DMS153 (cell line): ENCODE data around the gene HSD11B2.

Source experiments
- DNase-seq: peaks from one replicate; lab custom pipeline; 2025; lab: John Stamatoyannopoulos, UW

The HSD11B2 gene

DNA sequence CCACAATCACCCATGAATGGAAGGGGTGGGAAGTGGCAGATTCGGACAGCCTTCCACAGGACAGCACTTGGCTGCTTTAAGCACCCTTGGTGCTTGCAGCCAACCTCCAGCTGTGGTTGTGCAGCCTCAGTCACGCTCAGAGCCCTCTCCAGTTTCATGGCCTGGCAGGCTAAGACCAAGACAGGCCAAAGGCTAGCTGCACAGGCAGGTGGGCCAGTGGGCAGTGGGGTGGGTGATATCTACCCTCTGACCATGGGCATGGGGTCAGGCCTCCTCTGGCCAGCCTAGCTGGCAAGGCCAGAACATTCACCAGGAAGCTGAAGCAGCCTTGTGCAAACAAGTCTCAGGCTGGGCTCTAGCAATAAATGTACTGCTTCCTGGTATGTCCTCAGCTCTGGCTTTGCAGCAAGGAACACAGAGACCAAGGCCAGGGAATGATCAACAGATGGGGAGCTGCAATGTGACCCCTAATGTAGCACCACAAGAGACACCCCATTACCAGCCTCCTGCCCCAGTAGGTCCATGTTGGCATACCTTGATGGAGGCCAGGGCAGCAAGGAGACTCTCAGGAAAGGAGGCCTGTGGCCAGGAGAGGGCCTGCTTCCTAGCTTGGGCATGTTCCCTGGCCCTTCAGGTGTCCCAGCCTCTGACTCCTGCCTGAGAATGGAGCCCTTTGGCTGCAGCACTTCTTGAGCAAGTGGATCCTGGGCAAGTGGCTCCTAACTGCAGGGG, 20.9 kb downstream of the HSD11B2 start:
- DNase-seq, result peak; percentile 50

DNA sequence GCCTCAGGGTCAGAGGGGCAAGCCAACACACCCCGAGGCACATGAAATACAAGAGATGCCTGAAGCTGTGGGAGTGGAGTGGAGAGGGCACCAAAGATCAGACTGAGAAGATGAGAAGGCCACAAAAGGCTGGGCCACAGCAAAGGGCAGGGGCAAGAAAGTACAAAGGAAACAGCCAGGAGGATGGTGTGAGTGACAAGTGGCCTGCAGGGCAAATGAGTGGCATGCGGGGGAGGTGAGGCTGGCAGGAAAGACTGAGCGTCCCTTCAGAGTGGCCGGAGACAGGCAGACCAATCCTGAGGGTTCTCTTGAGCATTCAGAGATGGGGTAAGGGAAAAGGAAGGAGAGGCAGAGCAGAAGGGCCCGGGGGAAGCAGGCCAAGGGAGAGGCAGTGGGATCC, 23.2 kb downstream of the HSD11B2 start:
- DNase-seq, result no peak

DNA sequence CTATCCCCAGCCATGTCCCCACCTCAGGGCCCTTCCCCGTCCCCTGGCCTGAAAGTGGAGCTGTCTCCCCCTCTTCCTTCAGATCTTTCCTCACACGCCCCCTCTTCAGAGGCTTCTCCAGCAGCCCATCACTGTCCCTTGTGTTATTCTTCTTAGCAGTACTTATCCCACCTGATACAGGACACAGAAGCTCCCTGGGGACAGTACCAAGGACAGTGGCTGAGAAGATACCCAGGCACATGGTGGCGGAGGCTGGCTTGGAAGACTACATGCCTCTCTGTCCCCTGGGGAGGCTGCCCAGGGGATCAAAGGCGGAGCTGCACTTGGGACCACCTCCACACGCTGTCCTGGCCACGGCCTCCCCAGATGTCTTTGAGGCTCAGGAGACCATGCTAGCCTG, 23.9 kb downstream of the HSD11B2 start:
- no peak for DNase-seq

DNA sequence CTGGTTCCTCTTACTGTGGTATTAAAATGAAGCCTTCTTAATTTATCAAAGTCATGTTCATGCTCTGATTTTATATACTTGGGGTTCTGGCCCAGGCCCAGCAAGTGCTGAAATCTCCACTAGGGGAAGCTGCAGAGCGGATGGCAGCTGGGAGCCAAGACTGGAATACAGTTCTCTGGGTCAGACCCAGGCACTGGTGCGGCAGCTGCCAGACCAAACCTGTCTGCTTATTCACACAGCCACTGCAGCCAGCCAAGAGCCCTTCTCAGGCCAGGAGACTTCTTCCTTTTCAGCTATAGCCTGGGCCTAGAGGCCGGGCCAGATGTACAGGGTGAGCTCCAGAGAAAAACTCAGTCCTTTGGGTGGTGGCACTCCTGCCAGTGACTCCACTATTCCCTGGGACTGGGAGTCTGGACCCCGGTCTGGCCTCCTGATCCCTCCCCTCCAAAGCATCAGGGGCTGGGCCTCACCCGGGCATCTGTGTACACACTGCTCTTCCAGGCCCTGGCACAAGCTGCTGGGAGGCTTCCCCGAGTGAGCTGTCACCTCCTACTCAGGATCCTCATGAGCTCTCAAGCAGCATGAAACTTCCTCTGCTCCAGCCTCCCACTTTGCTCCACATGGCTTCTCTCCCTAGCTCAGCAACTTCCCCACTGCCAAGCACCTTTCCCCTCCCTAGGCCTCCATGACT, 25.6 kb downstream of the HSD11B2 start:
- DNase-seq, result no peak

DNA sequence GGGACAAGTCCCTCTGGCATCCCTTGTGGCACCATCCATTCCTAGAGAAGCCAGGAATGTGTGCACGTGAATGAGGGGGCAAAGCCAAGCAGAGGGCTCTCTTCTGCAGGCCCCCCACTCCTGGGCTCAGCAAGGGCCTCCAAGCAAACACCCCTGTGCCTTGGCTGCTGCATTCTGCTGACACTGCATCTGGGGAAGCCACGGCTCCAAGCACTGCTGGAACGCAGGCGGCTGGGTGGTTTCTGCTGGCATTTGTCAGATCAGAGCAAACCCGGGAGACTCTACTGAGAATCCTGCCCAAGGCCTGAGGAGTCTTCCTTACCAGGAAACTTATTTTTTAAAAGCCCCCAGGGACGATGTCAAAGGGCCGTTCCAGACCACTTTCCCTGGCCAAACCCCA, 26.7 kb downstream of the HSD11B2 start:
- no peak for DNase-seq

DNA sequence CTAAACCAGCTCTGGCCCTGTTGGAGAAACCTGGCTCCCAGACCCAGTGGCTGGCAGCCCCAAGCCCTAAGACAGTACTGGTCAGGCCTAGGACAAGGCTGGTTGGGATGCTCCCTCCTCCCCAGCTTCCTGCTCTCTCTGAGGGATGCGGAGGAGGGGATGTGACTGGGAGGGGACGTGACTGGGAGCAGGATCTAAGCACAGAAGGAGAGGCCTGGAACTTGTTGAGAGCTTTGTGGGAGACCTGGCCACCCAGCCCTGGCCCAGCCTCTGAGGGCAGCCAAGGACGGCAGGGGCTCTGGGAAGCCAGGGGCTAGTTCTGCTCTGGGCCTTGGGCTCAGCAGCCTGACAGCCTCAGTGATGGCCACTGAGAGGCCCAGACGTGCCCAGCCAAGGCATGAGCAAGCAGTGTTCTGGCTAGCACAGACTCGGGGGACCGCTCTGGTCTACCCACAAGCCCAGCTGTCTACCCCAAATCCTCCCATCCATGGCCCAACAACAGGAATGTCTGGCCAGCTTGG, 27.3 kb downstream of the HSD11B2 start:
- DNase-seq, result no peak

DNA sequence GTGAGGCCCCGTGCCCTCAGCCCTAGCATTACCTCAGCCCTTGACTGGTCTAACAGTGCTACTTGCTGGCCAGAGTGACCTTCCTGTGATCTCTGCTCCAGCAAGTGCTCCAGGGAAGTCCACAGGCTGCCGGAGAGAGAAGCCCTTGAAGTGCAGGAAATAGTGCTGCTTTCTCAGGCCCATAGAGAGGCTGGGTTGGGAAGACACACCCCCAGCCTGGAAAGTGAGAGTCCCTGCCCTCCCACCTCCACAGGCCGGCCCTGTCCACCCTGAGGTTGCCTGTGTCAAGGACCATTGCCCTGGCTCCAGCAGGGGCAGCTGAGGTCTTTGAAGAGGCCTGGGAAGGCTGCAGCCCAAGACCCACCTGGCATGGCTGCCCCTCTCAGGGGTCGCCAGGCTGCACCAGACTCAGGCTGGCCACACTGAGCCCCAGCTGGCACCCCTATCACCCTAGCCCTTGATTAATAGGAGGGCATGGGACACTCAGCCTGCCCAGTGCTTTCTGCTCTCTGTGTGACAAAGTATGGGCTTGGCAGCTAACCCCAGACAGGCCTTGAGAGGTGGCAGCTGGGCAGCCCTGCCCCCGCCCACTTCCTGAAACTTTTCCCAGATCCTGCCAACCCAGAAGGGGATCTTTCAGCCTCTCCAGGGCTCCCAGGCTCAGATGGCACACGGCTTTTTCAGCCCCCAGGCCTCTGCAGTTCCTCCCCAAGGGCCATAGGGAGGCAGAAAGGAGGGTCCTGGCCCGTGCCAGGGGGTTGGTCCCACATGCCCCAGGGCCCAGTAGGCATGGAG, 28.3 kb downstream of the HSD11B2 start:
- DNase-seq, result peak; percentile 20

DNA sequence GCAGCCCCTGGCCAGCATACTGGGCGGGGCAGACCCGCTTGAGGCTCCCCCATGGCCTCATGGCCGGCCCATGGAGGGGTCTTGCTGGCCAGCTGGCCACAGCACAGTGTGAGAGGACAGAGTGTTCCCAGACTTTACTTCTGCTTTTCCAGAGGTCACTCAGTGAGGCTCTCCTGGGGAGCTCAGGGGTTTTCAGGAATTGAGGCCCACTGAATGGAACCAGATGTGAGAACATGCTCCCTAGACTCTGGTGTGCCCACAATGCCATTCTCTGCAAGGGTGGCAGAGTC, 28.9 kb downstream of the HSD11B2 start:
- DNase-seq, result no peak

DNA sequence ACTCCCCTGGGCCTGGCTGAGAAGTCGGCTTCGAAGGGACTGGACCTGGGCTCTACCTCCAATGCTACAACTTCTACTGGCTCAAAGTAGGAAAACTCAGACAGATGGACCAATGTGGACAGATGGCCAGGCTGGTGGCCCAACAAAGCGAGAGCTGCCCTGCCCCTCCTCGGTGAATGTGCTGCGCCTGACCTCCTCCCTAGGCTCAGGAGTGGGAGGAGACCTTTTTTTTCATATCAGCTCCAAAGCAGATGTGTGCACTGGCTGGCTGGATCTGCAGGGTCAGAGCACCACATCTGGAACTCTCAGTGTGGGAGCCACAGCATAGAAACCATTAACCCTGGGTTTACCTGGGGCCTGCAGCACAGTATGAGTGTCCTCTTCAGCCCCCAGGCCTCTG, 29.2 kb downstream of the HSD11B2 start:
- no peak for DNase-seq

DNA sequence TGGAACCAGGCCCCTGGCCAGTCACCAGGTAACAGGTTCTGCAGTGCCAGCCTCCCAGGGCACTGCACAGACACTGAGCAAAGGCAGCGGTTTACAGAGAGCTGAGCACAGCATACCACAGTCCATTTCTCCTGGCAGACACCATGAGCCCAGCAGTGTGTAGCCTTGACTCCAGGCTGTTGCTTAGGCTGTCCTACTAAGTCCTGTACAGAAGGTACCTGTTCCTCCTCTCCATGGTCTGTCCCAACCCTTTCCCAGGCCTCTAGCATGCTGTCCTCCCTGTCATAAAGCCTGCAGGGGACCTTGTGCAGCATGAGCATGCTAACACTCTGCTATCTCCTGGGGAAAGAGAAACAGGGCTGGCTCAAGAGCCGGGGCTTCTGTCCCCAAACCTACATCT, 30.0 kb downstream of the HSD11B2 start:
- no peak for DNase-seq

DNA sequence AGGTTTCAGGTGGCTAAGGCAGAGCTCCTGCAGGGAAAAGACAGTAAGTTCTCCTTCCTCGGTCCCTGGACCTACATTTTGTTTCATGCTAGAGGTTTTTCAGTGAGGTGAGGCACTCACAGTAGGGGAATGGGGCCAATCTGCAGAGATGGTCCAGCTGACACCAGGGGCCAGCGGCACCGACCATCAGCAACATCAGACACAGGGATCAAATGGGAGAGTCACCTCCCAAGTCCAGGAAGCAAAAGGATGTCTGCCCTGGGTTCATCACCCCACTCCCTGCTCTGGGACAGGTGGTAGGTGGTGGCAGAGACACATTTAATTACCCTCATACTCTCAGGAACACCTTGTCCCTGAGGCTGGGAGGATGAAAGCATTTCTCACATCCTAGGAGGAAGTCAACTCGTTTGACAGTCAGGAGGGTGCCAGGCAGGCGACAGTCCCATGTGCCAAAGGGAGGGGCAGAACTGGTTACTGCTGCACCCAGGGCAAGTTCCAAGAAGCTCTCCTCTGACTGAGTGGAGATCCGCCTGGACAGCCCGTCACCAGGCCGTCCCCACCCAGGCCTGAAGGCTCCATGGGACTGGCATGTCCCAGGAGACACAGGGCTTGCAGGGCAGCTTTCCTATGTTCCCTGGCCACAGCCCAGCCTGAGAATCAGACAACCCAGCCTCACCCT, 30.8 kb downstream of the HSD11B2 start:
- no peak for DNase-seq

DNA sequence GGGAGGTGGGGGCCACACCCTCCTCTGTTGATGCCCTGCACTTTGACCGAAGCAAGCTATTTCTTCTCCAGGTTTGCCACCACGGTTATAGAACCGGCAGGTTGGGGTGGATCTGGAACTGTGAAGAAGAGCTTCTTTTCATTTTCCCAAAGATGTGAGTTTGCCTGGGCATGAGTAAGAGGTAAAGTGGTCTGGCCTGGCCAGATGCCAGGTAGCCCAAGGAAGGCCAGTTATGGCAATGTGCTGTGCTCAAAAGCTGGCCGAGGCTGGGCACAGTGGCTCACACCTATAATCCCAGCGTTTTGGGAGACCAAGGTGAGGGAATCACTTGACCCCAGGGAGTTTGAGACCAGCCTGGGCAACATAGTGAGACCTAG, 31.3 kb downstream of the HSD11B2 start:
- DNase-seq, result no peak

DNA sequence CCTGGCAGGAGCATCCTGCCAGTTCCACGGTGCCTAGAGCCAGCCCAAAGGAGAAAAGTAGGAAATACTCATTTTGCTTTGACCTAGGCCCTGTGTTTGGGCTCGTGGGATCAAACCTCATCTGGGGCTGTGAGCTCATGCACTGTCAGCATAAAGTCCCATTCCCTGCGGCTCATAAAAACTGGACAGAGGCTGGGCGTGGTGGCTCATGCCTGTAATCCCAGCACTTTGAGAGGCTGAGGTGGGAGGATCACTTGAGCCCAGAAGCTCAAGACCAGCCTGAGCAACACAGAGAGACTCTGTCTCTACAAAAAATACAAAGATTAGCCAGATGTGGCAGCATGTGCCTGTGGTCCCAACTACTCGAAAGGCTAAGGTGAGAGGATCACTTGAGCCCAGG, 32.1 kb downstream of the HSD11B2 start:
- no peak for DNase-seq

DNA sequence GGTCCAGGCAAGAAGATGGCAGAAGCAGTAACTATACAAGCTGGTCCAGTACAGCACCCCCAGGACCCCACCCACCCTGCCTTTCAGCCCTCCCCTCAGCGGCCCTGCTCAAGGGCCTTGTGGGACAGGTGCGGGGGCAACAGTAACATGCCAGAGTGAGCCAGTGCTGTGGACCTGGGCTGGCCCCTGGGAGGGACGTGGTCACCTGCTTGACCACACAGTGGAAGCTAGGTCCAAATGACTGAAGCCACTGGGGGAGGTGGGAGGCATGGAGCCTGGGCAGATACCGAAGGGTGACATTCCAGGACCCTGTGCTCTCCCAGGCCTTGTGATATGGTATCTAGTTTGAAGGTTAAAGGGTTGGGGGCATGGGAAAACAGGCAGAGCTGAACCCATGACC, 32.8 kb downstream of the HSD11B2 start:
- no peak for DNase-seq

DNA sequence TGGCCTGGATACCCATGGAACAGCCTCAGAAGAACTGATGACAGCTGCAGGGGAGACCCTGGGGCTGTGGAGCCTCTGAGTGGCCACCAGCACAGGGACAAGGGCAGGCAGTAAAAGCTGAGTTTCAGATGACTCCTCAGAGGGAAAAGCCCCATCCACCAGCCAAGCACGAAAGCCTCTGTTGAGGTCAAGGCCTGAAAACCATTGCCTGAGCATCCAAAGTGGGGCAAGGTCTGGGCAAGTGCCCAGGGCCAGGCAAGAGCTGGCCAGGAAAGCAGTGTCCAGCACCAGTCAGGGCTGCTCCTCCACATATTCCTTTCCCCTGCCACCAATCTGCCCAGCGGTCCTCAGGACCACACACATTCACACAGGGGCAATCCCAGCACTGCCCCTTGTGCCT, 33.6 kb downstream of the HSD11B2 start:
- DNase-seq, result no peak

DNA sequence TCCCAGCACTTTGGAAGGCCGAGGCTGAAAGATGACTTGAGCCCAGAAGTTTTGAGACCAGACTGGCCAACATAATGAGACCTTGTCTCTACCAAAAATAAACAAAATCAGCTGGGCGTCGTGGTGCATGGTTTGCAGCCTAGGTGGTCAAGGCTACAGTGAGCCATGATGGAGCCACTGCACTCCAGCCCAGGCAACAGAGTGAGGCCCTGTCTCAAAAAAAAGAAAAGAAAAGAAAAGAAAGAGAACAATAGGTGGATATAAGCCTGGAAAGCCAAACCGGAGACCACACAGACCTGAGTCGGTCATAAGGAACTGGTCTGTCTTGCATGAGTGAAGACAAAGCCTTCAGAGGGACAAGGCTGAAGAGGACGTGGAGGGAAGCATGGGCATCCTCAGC, 35.7 kb downstream of the HSD11B2 start:
- DNase-seq, result no peak

DNA sequence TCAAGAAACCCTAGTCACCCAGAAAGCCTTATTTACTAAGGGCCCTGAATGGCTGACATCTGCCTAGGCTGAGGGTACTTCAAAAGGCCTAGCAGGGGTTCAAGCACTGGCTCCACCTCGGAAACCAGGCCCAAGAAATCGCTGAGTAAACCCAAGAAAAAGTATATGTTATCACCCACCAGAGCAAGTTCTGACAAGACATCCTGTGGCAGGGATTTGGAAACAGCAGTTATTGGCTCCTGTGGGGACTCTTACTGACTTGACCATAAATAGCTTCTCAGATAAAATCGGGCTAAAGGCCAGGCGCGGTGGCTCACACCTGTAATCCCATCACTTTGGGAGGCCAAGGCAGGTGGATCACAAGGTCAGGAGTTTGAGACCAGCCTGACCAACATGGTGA, 37.8 kb downstream of the HSD11B2 start:
- no peak for DNase-seq

DNA sequence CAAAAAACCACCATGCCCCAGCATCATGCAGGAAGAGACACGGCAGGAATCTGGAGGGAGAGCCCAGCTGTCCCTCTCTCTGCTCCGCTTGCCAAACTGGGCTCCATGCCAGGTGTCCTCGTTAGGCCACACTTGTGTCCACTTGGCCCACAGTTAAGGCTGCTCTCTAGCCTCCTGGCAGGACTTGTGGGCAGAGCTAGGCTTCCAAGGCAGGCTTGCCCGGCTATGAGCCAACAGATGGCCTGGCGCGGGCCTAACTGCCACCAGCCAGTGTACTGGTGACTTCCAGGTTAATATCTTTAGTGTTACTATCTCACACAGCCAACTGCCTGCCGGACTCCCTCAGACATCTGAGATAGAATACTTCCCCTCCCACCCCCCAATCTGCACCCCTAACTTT, 39.4 kb downstream of the HSD11B2 start:
- DNase-seq, result no peak

DNA sequence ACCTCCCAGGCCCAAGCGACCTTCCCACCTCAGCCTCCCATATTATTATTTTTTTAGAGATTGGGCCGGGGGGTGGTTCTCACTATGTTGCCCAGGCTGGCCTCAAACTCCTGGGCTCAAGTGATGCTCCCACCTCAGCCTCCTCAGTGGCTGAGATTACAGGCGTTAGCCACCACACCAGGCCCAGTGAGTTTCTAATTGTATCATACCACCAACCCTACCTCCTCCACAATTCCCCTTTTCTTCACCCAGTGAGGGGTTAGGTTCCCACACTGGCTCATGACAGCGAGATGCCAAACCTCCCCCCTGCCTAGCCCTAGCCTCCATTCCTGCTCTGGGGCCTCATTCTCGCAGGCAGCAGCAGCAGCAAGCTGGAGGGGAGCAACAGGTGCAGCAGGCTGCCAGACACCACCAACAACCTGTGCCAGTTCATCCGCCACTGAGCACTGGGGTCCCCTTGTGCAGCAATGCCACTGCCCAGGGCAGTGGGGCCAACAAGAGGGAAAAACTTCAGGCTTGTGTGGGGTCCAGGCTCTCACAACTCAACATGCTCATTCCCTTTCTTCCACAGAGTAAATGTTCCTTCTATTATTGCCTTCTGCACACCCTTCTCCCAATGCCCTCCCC, 41.0 kb downstream of the HSD11B2 start:
- DNase-seq, result no peak

DNA sequence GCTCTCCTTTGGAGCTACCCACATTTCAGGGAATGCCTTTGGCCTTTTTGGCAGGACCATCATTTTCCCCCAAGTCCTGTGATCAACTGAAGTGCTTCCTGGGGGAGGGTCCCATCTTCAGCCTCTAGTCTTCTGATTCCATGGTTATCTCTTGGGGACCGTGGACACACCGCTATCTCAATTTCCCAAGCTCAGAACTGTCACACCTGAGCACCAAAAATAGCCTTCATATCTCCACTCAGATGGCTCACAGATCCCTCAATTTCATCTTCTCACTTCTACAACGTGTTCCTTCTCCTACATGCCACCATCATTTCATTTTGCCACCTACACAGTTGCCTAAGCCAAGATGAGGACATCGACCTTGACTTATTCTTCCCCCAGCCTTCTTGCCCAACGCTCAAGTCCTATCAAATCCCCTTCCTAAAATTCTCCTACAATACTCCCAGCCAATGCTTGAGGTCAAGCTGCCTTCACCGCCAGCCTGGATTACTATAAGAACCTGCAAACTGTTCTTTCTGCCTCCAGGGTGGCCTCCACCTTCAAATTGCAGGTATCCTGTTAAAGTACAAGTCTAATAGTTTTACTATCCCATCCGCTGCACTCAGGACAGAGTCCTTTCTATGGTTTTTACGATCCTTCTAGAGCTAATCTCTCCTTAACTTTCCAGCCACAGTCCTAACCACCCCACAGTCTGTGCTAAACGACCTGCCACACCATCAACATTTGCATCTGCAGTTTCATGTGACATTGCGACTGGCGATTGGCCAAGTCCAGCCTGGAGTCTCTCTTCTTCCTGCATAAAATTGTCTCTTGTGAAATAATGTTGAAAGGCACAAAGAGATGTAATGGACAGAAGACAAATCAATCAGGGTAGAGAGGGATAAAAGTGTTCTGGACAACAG, 43.9 kb downstream of the HSD11B2 start:
- no peak for DNase-seq

DNA sequence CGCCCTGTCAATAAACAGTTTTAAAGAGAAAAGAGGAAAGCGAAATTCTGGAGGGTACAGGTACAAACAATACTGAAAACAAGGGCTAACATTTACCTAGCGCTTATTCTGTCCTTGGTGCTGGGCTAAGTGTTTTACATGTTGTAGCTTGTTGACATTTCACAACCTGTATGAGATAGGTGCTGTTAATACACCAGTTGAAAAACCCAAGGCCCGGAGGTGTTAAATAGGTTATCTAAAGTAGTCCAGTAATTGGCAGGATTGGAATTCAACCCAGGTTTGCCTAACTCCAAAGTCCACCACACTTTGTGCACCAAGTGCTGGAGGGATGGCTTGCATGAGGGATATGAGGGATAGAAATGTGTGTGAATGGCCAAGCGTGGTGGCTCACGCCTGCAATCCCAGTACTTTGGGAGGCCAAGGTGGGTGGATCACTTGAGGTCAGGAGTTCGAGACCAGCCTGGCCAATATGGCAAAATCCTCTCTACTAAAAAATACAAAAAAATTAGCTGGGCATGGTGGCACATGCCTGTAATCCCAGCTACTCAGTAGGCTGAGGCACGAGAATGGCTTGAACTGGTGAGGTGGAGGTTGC, 47.1 kb downstream of the HSD11B2 start:
- no peak for DNase-seq
